Heart left ventricle (tissue), 16 donors: ENCODE measurements around the gene COMMD4. TPM values are rescaled to one million over a fixed set of nuclear protein-coding genes. Genes with fewer than 3 reads are reported as not detected.
A peak's percentile ranks its signal among the peaks of the same experiment; 100 is the strongest.
"Not testable (repeated sequence)": the region's sequence is repeated elsewhere in the genome, so short reads cannot be mapped to it uniquely, and the experiment has no call there.

ENCODE experiments used
- ATAC-seq, 4 donors: fragments of 200-7000 bp; cut with Tn5 transposase; one replicate each; pipeline ENCODE4 v1.9.1; 2020 to 2022; ENCODE audit warnings: moderate library complexity in 4 of 4, mild to moderate bottlenecking in 3 of 4, moderate number of reproducible peaks in 1 of 4
- DNase-seq, 5 donors: peaks; one replicate each; pipeline ENCODE4 v3.0.0-alpha.2; 2020
- H3K27ac ChIP-seq, 12 donors: fragments of 200-600 bp; sonication (generic) in 4 of 12; one replicate each; pipeline versions ENCODE4 v1.5.0 to v1.8.0; 2016 to 2022; ENCODE audit warnings: mild to moderate bottlenecking in 2 of 12
- H3K27me3 ChIP-seq, 9 donors: fragments of 200-600 bp; sonication (generic) in 2 of 9; one replicate each; pipeline versions ENCODE4 v1.5.1 to v1.8.0; 2016 to 2022; ENCODE audit warnings: mild to moderate bottlenecking in 3 of 9
- H3K36me3 ChIP-seq, 9 donors: fragments of 200-600 bp; sonication (generic) in 2 of 9; one replicate each; pipeline versions ENCODE4 v1.5.0 to v1.8.0; 2018 to 2022; ENCODE audit warnings: mild to moderate bottlenecking in 2 of 9
- H3K4me1 ChIP-seq, 12 donors: fragments of 200-600 bp; sonication (generic) in 4 of 12; one replicate each; pipeline versions ENCODE4 v1.5.0 to v1.8.0; 2016 to 2022; ENCODE audit warnings: mild to moderate bottlenecking in 3 of 12
- H3K4me3 ChIP-seq, 12 donors: fragments of 200-600 bp; sonication (generic) in 4 of 12; one replicate each; pipeline versions ENCODE4 v1.5.0 to v1.8.0; 2017 to 2022; ENCODE audit warnings: mild to moderate bottlenecking in 9 of 12, moderate library complexity in 4 of 12
- H3K9me3 ChIP-seq, 12 donors: fragments of 200-600 bp; sonication (generic) in 4 of 12; one replicate each; pipeline versions ENCODE4 v1.5.0 to v1.8.0; 2016 to 2022; ENCODE audit warnings: mild to moderate bottlenecking in 1 of 12
- POLR2A ChIP-seq, 2 donors: fragments of 450-650 bp; IDR thresholded peaks; one replicate each; pipeline ENCODE4 v1.6.1; 2017; ENCODE audit warnings: antibody characterized with exemption in 2 of 2, mild to moderate bottlenecking in 2 of 2, moderate library complexity in 2 of 2
- WGBS, 4 donors: extraction: QIAGEN DNeasy Blood & Tissue Kit in 2 of 4; methylation state at CpG; one replicate each; pipeline versions ENCODE4 v1.1.5 to v1.1.7; 2013 to 2018; 5-methylcytosine and 5-hydroxymethylcytosine counted together
- intact Hi-C, 10 donors: fragments of 100-400 bp; cut with DNase I; formaldehyde crosslinking; loops; one replicate each; pipeline versions ENCODE4 v1.11.1 to v1.14.2; 2022
- polyA plus RNA-seq, 2 donors: library from polyadenylated mRNA; stranded (reverse); fragments of 200-250 nt; gene quantifications; one replicate each; pipeline ENCODE4 v1.2.3, GENCODE V29; 2013
- total RNA-seq, 9 donors: library from RNA; depleted of rRNA in 2 of 9; stranded (reverse); fragments of >200 nt in 2 of 9; fragmentation: NEBNext Ultra II Directional in 3 of 9; extraction: Animal tissue kit (Norgen Biotek cat#: 25700) in 3 of 9; gene quantifications; one replicate each; pipeline versions ENCODE4 v1.1.0 to v1.2.4, GENCODE V29; 2016 to 2023
- TF ChIP-seq, protein P1 (sequence below), 12 donors: fragments of 200-600 bp; sonication (generic) in 4 of 12; IDR thresholded peaks; one replicate each; pipeline versions ENCODE4 v1.5.0 to v1.8.0; 2018 to 2022; ENCODE audit warnings: antibody characterized with exemption in 12 of 12, mild to moderate bottlenecking in 5 of 12
- donor health status: ischemic (EF 13 %, LVEDD 7.1; RV severe dilation, severe dysfunction).
- donor health status: healthy with polysubstance abuse.
- donor health status: DM: no; HTN: yes; CAD: no.
- donor health status: DM: no; HTN: no; CAD: no.
- donor health status: ischemic (EF 25% LVEDD 6.9; RV normal size, moderate dysfunction).
- donor health status: ischemic (EF 25% LVEDD 5.7; RV mildly dilated, moderate dysfunction).
- donor health status: healthy.
- donor health status: DM: yes; HTN: yes; CAD: no.
- donor health status: ischemic (EF 35%, LVEDD 5.7; RV mildly dilated, moderate dysfunction).
- donor health status: nonischemic (EF 11% LVEDD 7.7; RV severe dilation, severe dysfunction).
- donor health status: DM: yes; HTN: yes; CAD: no.
- donor health status: PGD.
- donor health status: ischemic (EF 29% LVEDD 5.4; RV normal size, mild dysfunction).
- donor health status: nonischemic (EF 23%, LVEDD 6.1; RV moderate dilation, normal function).

The COMMD4 gene
- total and polyA plus RNA-seq, 11 donors, result 23.9 to 66.9 (median 37.6) TPM

GRCh38 chr15:75329571-75329970 lies 6.3 kb upstream of the COMMD4 start:
- Histone ChIP-seq H3K9me3 (no peaks in the 10 kb centered on the region), H3K4me3 (no peak overlapping the region), H3K4me1 (no peaks in the 10 kb centered on the region), H3K27me3 (no peaks in the 10 kb centered on the region), H3K36me3 (no peaks in the 10 kb centered on the region), H3K27ac (no peak overlapping the region)
- TF ChIP-seq POLR2A (IDR thresholded peaks at IDR 0.05), result no peak
- TF ChIP-seq, protein P1, sequence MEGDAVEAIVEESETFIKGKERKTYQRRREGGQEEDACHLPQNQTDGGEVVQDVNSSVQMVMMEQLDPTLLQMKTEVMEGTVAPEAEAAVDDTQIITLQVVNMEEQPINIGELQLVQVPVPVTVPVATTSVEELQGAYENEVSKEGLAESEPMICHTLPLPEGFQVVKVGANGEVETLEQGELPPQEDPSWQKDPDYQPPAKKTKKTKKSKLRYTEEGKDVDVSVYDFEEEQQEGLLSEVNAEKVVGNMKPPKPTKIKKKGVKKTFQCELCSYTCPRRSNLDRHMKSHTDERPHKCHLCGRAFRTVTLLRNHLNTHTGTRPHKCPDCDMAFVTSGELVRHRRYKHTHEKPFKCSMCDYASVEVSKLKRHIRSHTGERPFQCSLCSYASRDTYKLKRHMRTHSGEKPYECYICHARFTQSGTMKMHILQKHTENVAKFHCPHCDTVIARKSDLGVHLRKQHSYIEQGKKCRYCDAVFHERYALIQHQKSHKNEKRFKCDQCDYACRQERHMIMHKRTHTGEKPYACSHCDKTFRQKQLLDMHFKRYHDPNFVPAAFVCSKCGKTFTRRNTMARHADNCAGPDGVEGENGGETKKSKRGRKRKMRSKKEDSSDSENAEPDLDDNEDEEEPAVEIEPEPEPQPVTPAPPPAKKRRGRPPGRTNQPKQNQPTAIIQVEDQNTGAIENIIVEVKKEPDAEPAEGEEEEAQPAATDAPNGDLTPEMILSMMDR (IDR thresholded peaks at IDR 0.05), result no peak
- no peak for DNase-seq
- intact Hi-C loops, result loop anchor here in 2 of 10 donors (10.0 kb wide), 1 partner anchor 95 kb away; no protein-coding TSS in a partner anchor
- no peak for ATAC-seq
- WGBS, 4 donors, result 92 to 98% (median 95%) methylated on average over 2 of the region's 2 CpGs

DNA sequence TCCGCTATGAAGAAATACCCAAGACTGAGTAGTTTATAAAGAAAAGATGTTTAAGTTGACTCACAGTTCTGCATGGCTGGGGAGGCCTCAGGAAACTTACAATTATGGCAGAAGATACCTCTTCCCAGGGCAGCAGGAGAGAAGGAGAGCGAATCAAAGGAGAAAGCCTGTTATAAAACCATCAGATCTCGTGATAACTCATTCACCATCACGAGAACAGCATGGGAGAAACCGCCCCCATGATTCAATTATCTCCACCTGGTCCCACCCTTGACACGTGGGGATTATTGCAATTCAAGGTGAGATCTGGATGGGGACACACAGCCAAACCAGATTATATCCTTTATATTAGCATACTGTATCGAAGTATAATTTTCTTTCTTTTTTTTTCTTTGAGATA lies 3.8 kb upstream of the COMMD4 start:
- intact Hi-C loops, result loop anchor here in 1 of 10 donors (10.0 kb wide), 1 partner anchor 127 kb away; the partner anchor contains the start of gene C15orf39
- 75 to 77% (median 76%) methylated on average over 7 of the region's 7 CpGs for WGBS, 4 donors
- H3K27me3 ChIP-seq, ATAC-seq, H3K27ac ChIP-seq, H3K9me3 ChIP-seq, DNase-seq, H3K36me3 ChIP-seq, H3K4me3 ChIP-seq: not testable (repeated sequence)
- peaks cover 0 to 15% (median 11%) of the 10 kb centered on the region in 12 donors for H3K4me1 ChIP-seq

DNA sequence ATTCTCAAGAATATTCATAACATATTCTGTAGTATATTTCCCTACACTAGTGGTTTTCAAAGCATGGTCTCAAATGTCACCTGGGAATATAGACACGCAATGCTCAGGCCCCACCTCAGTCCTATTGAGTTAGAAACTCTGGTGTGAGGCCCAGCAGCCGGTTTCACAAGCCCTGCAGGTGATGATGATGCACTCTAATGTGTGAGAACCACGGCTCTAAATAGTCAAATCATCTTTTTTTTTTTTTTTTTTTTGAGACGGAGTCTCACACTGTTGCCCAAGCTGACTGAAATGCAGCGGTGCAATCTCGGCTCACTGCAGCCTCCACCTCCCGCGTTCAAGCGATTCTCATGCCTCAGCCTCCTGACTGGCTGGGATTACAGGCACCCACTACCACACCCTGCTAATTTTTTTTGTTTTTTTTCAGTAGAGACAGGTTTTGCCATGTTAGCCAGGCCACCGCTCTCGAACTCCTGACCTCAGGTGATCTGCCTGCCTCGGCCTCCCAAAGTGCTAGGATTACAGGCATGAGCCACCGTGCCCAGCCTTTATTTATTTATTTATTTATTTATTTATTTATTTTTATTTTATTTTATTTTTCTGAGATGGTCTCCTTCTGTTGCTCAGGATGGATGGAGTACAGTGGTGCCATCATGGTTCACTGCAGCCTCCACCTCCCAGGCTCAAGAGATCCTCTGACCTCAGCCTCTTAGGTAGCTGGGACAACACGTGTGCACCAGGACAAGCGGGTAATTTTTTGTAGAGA lies 2.0 kb upstream of the COMMD4 start:
- ATAC-seq, DNase-seq, H3K4me3 ChIP-seq, H3K27me3 ChIP-seq, H3K36me3 ChIP-seq, H3K9me3 ChIP-seq, H3K27ac ChIP-seq: not testable (repeated sequence)
- peaks cover 0 to 16% (median 13%) of the 10 kb centered on the region in 12 donors for H3K4me1 ChIP-seq
- intact Hi-C loops, result loop anchor here in 2 of 10 donors (2.0 to 10.0 kb wide), 2 partner anchors 35 to 129 kb away; partner anchors contain the start of genes C15orf39 (in 1 of the 2) and MAN2C1 (in 1 of the 2)
- 91 to 94% (median 93%) methylated on average over 15 of the region's 15 CpGs for WGBS, 4 donors

GRCh38 chr15:75335313-75335704 lies 554 bp upstream of the COMMD4 start:
- H3K27me3 ChIP-seq, result no peaks in the 10 kb centered on the region
- DNase-seq (no peak), ATAC-seq (no peak)
- peaks cover 0 to 16% (median 13%) of the 10 kb centered on the region in 12 donors for H3K4me1 ChIP-seq
- WGBS, 4 donors, result 42 to 49% (median 45%) methylated on average over 3 of the region's 3 CpGs
- H3K36me3 ChIP-seq, result peaks cover 0 to 18% (median 5%) of the 10 kb centered on the region in 9 donors
- peak overlapping the region in 9 of 12 donors; percentile 41 to 77 (median 69) for H3K27ac ChIP-seq
- no peaks in the 10 kb centered on the region for H3K9me3 ChIP-seq
- TF ChIP-seq, protein P1 (IDR thresholded peaks at IDR 0.05), result no peak
- TF ChIP-seq POLR2A (IDR thresholded peaks at IDR 0.05), result no peak
- peak overlapping the region; percentile 27 to 90 (median 71) for H3K4me3 ChIP-seq
- intact Hi-C loops, result loop anchor here in 2 of 10 donors (2.0 to 10.0 kb wide), 2 partner anchors 33 to 131 kb away; partner anchors contain the start of genes C15orf39 (in 1 of the 2) and MAN2C1 (in 1 of the 2)

- no peaks in the 10 kb centered on the region for H3K27me3 ChIP-seq
- no peaks in the 10 kb centered on the region for H3K9me3 ChIP-seq
- no peak overlapping the region for H3K4me3 ChIP-seq
- WGBS, 4 donors, result 90 to 96% (median 91%) methylated on average over 8 to 11 of the region's 11 CpGs
- H3K36me3 ChIP-seq, result peaks cover 0 to 29% (median 12%) of the 10 kb centered on the region in 9 donors
- ATAC-seq (peak in 1 of 4 donors; percentile 2), DNase-seq (no peak)
- H3K4me1 ChIP-seq, result peaks cover 0 to 19% (median 13%) of the 10 kb centered on the region in 12 donors
- H3K27ac ChIP-seq, result no peak overlapping the region
- intact Hi-C loops, result loop anchor here in 1 of 10 donors (10.0 kb wide), 1 partner anchor 134 kb away; the partner anchor contains the start of gene C15orf39
- TF ChIP-seq, protein P1 (IDR thresholded peaks at IDR 0.05), result no peak
- TF ChIP-seq POLR2A (IDR thresholded peaks at IDR 0.05), result no peak
Measured at GRCh38 chr15:75338661-75339240, 2.9 kb downstream of the COMMD4 start.
